HG03520 (cell line): ENCODE data around the gene TNFRSF19.
"Not testable (repeated sequence)": the region's sequence is repeated elsewhere in the genome, so short reads cannot be mapped to it uniquely, and the experiment has no call there.

Experiments used
- ATAC-seq: cut with Tn5 transposase; IDR thresholded peaks from one replicate; pipeline ENCODE4 v1.9.1; 2021; ENCODE audit warnings: mild to moderate bottlenecking, moderate library complexity; ENCODE audit not compliant: unreplicated experiment

TNFRSF19 gene

GRCh38 chr13:23652909-23653726 lies 82.9 kb downstream of the TNFRSF19 start:
- ATAC-seq: no peak

- no peak for ATAC-seq
These were observed 84.2 kb downstream of the TNFRSF19 start for GRCh38 chr13:23654111-23655110.

GRCh38 chr13:23655321-23655720 lies 85.1 kb downstream of the TNFRSF19 start:
- ATAC-seq: no peak

- peak; percentile 63 for ATAC-seq
These were observed 86.6 kb downstream of the TNFRSF19 start for GRCh38 chr13:23656637-23657371.

- ATAC-seq: no peak
These were observed 88.8 kb downstream of the TNFRSF19 start for GRCh38 chr13:23658929-23659541.

- no peak for ATAC-seq
These were observed 90.0 kb downstream of the TNFRSF19 start for GRCh38 chr13:23660249-23660648.

- no peak for ATAC-seq
These were observed 96.4 kb downstream of the TNFRSF19 start for GRCh38 chr13:23666582-23666981.

- no peak for ATAC-seq
These were observed 97.5 kb downstream of the TNFRSF19 start for GRCh38 chr13:23667750-23668149.

GRCh38 chr13:23668562-23668961 lies 98.3 kb downstream of the TNFRSF19 start:
- no peak for ATAC-seq

GRCh38 chr13:23670793-23671192 lies 100.6 kb downstream of the TNFRSF19 start:
- no peak for ATAC-seq

GRCh38 chr13:23671377-23671776 lies 101.2 kb downstream of the TNFRSF19 start:
- ATAC-seq: no peak

- no peak for ATAC-seq
These were observed 101.7 kb downstream of the TNFRSF19 start for GRCh38 chr13:23671897-23672296.

- ATAC-seq: no peak
These were observed 102.4 kb downstream of the TNFRSF19 start for GRCh38 chr13:23672616-23673015.

- no peak for ATAC-seq
These were observed 103.1 kb downstream of the TNFRSF19 start for GRCh38 chr13:23673354-23673753.

- ATAC-seq: no peak
These were observed 103.8 kb downstream of the TNFRSF19 start for GRCh38 chr13:23673867-23674605.

GRCh38 chr13:23674795-23675640 lies 104.8 kb downstream of the TNFRSF19 start:
- no peak for ATAC-seq

GRCh38 chr13:23677679-23678288 lies 107.6 kb downstream of the TNFRSF19 start:
- not testable (repeated sequence) for ATAC-seq

- no peak for ATAC-seq
These were observed 108.6 kb downstream of the TNFRSF19 start for GRCh38 chr13:23678795-23679194.
